Measurements from ENCODE around the gene TIMM23.
"Not testable (repeated sequence)": the region's sequence is repeated elsewhere in the genome, so short reads cannot be mapped to it uniquely, and the experiment has no call there.

The TIMM23 gene

DNA sequence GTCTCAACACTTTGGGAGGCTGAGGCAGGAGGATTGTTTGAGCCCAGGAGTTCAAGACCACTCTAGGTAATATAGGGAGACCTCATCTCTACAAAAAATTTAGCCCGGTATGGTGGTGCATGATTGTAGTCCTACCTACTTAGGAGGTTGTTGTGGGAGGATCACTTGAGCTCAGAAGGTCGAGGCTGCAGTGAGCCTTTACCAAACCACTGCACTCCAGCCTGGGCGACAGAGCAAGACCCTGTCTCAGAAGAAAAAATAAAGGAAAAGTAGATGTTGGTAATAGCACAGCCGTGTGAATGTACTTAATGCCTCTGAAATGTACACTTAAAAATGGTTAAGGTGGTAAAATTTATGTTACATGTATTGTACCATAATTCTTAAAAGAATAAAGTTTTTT is 25.3 kb downstream of the TIMM23 start:
- Histone ChIP-seq H3K9me3 (ENCODE audit: control insufficient read depth, insufficient read depth, low read length) (no peaks in the 10 kb centered on the region), H3K27me3 (ENCODE audit: control insufficient read depth, insufficient read depth, low read length) (no peaks in the 10 kb centered on the region), H3K27ac (ENCODE audit: low read depth, low read length) (peak overlapping the region; percentile 59), H3K36me3 (ENCODE audit: control insufficient read depth, insufficient read depth, low read length) (peaks cover 31% of the 10 kb centered on the region), H3K4me1 (ENCODE audit: control insufficient read depth, insufficient read depth, low read length) (peaks cover 19% of the 10 kb centered on the region), H3K4me3 (ENCODE audit: low read depth, low read length) (no peak overlapping the region), H3K9ac (ENCODE audit: low read depth, low read length) (no peak overlapping the region)

DNA sequence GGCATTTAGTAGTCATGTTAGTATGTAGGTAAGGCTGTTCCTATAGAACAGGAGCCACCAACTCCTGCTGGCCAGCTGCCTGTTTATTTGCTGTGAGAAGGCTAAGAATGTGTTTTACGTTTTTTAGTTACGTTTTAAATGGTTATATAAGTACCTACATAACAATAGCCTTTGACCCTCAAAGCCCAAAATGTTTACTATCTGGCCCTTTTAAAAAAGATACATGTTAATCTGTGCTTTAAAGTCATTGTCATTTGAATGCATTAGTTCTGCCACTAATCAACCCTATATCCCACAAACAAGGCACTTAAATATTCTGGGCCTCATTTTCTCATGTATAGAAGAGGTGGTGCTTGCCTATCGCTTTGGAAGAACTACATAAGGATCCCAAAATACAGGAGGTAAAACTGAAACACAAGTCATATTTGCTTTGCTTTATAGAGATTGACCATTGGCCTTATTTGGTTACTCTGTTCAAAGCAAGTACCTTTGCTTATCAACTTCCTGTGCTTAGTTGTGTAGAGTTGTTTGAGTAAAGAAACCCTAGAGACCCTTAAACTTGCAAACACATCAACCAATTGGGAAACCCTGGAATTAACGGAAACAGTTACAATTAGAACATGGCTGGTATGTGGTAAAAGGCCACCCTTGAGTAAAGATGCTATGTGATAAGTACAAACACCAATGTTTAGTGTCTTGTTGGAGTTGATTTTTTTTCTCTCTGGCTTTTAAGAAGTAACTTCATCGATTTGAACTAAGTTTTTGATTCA is 25.9 kb downstream of the TIMM23 start:
- no peak overlapping the region for H3K4me3 ChIP-seq (ENCODE audit: low read depth, low read length)
- peaks cover 19% of the 10 kb centered on the region for H3K4me1 ChIP-seq (ENCODE audit: control insufficient read depth, insufficient read depth, low read length)
- no peaks in the 10 kb centered on the region for H3K9me3 ChIP-seq (ENCODE audit: control insufficient read depth, insufficient read depth, low read length)
- H3K9ac ChIP-seq (ENCODE audit: low read depth, low read length) = no peak overlapping the region
- no peaks in the 10 kb centered on the region for H3K27me3 ChIP-seq (ENCODE audit: control insufficient read depth, insufficient read depth, low read length)
- H3K27ac ChIP-seq (ENCODE audit: low read depth, low read length) = peak overlapping the region; percentile 63
- peaks cover 36% of the 10 kb centered on the region for H3K36me3 ChIP-seq (ENCODE audit: control insufficient read depth, insufficient read depth, low read length)

DNA sequence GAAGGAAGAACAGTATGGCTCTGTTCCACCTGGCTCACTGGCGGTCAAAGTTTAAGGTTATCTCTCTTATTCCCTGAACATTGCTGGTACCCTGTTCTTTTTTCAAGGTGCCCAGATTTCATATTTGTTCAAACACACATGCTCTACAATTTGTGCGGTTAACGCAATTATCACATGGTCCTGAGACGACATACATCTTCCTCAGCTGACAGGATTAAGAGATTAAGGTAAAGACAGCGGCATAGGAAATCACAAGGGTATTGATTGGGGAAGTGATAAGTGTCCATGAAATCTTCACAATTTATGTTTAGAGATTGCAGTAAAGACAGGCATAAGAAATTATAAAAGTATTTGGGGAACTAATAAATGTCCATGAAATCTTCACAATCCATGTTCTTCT is 27.7 kb downstream of the TIMM23 start:
- H3K27ac ChIP-seq (ENCODE audit: low read depth, low read length) = peak overlapping the region; percentile 47
- not testable (repeated sequence) for H3K9ac ChIP-seq (ENCODE audit: low read depth, low read length); H3K4me3 ChIP-seq (ENCODE audit: low read depth, low read length); H3K27me3 ChIP-seq (ENCODE audit: control insufficient read depth, insufficient read depth, low read length); H3K9me3 ChIP-seq (ENCODE audit: control insufficient read depth, insufficient read depth, low read length)
- H3K4me1 ChIP-seq (ENCODE audit: control insufficient read depth, insufficient read depth, low read length) = peaks cover 19% of the 10 kb centered on the region
- H3K36me3 ChIP-seq (ENCODE audit: control insufficient read depth, insufficient read depth, low read length) = peaks cover 45% of the 10 kb centered on the region

DNA sequence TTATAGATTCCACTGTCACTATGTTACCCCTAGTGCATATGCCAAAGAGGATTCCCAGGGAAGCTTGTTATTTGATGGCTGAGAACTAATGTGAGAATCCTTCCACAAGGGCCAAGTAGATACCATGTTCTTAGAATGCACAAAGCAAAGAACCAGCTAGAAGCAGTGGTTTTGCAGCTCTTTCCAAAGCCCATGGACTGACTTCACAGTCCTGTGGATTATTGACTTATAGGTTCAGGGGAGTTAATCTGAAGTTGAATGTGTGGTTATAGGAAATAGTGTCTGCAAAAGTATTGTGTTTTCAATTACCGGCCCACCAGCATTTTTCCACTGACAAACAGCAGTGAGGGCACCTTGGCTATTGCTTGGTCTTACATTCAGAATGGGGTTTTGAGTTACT is 28.2 kb downstream of the TIMM23 start:
- no peaks in the 10 kb centered on the region for H3K27me3 ChIP-seq (ENCODE audit: control insufficient read depth, insufficient read depth, low read length)
- H3K9ac ChIP-seq (ENCODE audit: low read depth, low read length) = no peak overlapping the region
- H3K36me3 ChIP-seq (ENCODE audit: control insufficient read depth, insufficient read depth, low read length) = peaks cover 51% of the 10 kb centered on the region
- peaks cover 19% of the 10 kb centered on the region for H3K4me1 ChIP-seq (ENCODE audit: control insufficient read depth, insufficient read depth, low read length)
- H3K27ac ChIP-seq (ENCODE audit: low read depth, low read length) = no peak overlapping the region
- H3K9me3 ChIP-seq (ENCODE audit: control insufficient read depth, insufficient read depth, low read length) = no peaks in the 10 kb centered on the region
- no peak overlapping the region for H3K4me3 ChIP-seq (ENCODE audit: low read depth, low read length)

DNA sequence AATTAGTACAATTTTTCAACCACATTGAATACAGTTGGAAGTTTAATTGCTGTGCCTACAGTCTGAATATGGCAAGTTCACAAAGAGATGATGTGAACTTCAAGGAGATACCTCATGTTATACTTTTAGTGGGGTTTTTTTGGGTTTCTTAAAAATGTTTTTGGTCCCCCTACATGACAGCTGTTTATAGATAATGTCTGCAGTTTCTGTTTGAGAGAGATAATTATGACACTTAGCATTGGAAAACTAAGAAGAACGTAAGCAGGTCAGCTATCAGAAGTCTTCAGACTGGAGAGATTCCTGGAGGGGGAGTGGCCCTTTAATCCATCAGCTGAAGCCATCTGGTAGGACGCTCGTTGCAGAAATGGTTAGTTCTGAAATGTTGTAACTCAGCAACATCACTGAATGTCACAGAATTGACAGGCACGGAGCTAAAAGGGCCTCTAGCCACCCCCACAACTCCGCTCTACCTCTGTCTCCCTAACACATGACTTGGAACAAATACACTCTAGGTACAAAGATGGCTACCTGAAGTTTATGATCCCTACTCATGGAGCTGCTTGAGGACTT is 29.0 kb downstream of the TIMM23 start:
- Histone ChIP-seq H3K27ac (ENCODE audit: low read depth, low read length) (no peak overlapping the region), H3K9me3 (ENCODE audit: control insufficient read depth, insufficient read depth, low read length) (no peaks in the 10 kb centered on the region), H3K4me1 (ENCODE audit: control insufficient read depth, insufficient read depth, low read length) (peaks cover 19% of the 10 kb centered on the region), H3K4me3 (ENCODE audit: low read depth, low read length) (no peak overlapping the region), H3K9ac (ENCODE audit: low read depth, low read length) (no peak overlapping the region), H3K27me3 (ENCODE audit: control insufficient read depth, insufficient read depth, low read length) (no peaks in the 10 kb centered on the region), H3K36me3 (ENCODE audit: control insufficient read depth, insufficient read depth, low read length) (peaks cover 58% of the 10 kb centered on the region)

DNA sequence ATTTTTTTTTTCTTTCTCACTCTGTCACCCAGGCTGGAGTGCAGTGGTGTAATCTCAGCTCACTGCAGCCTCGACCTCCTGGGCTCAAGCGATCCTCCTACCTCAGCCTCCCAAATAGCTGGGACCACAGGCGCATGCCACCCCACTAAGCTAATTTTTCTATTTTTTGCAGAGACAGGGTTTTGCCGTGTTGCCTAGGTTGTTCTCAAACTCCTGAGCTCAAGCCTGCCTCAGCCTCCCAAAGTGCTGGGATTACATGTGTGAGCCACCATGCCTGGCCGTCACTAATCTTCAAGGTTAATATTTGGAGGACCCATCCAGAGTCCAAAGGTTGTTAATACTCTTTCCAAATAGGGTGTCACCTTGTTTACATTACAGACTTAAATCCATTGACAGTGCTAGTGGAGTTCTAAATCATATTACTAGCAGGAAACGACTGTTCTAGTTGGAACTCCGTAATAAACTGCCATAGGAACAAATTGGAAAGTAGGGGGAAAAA is 29.9 kb downstream of the TIMM23 start:
- H3K9ac ChIP-seq (ENCODE audit: low read depth, low read length); H3K4me3 ChIP-seq (ENCODE audit: low read depth, low read length); H3K27me3 ChIP-seq (ENCODE audit: control insufficient read depth, insufficient read depth, low read length); H3K27ac ChIP-seq (ENCODE audit: low read depth, low read length); H3K9me3 ChIP-seq (ENCODE audit: control insufficient read depth, insufficient read depth, low read length): not testable (repeated sequence)
- Histone ChIP-seq H3K36me3 (ENCODE audit: control insufficient read depth, insufficient read depth, low read length) (peaks cover 63% of the 10 kb centered on the region), H3K4me1 (ENCODE audit: control insufficient read depth, insufficient read depth, low read length) (peaks cover 18% of the 10 kb centered on the region)

DNA sequence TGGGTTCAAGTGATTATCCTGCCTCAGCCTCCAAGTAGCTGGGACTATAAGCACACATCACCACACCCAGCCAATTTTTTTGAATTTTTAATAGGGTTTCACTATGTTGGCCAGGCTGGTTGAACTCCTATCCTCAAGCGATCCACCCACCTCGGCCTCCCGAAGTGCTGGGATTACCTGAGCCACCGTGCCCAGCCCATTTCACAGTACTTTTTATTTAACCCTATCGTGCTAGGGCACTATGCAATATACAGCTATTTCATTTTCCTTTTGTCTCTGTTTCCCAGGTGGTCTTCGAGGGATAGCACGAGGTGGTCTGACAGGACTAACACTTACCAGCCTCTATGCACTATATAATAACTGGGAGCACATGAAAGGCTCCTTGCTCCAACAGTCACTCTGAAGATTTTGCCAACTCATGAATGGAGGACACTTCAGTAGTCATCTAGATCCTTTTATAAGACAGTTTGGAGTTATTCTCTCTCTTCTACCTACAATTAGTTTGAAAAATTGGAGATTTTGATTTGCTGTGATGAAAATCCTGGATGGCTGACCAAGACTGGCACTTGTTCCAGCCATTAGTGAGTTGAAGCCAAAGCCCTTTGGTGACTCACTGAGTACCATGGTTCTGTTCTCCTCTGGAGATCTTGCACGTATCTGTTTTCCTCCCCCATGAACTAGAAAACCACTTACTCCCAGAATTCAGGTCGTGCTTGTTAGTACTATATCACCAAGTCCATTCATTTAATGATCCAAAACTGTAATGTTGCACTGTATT is 30.8 kb downstream of the TIMM23 start:
- Histone ChIP-seq H3K9ac (ENCODE audit: low read depth, low read length) (no peak overlapping the region), H3K27me3 (ENCODE audit: control insufficient read depth, insufficient read depth, low read length) (no peaks in the 10 kb centered on the region), H3K4me3 (ENCODE audit: low read depth, low read length) (no peak overlapping the region), H3K36me3 (ENCODE audit: control insufficient read depth, insufficient read depth, low read length) (peaks cover 70% of the 10 kb centered on the region), H3K27ac (ENCODE audit: low read depth, low read length) (no peak overlapping the region), H3K4me1 (ENCODE audit: control insufficient read depth, insufficient read depth, low read length) (peaks cover 9% of the 10 kb centered on the region), H3K9me3 (ENCODE audit: control insufficient read depth, insufficient read depth, low read length) (no peaks in the 10 kb centered on the region)

DNA sequence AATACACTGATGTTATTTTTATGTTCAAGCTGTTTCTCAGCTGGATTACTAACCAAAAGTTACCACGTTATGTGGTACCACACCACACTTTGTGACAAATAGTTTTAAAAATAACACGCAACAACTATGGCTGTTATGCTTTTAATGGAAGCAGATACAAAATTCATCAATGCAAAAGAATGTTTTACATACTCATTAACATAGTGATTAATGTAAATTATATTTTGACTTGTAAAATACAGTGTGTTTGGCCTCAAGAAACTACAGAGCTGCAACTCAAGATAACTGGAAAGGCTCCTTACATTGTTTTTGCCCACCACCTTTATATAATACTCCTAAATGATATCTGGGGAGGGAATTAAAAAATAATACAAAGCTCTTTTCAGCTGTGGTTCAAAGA is 32.7 kb downstream of the TIMM23 start:
- H3K36me3 ChIP-seq (ENCODE audit: control insufficient read depth, insufficient read depth, low read length) = peaks cover 86% of the 10 kb centered on the region
- no peak overlapping the region for H3K27ac ChIP-seq (ENCODE audit: low read depth, low read length)

DNA sequence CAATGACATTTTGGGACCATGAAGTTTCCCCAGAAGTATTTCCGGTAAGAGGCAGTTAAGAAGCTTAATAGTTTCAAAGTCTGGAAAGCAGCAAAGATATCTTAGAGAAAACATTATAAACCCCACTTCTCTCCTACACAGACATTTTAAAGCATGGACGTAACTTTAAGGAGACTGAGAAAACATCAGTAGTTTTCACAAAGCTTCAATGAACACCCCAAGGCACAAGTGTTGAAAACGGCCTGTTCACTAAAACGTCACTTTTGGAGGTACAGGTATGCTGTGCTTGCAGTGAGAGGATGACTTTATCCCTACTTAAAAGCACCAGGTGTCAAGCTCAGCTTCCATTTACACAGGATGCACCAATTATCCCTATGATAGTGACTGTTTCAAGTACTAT is 33.1 kb downstream of the TIMM23 start:
- Histone ChIP-seq H3K27ac (ENCODE audit: low read depth, low read length) (no peak overlapping the region), H3K36me3 (ENCODE audit: control insufficient read depth, insufficient read depth, low read length) (peaks cover 88% of the 10 kb centered on the region)

More for the DNA sequence above, 32.7 kb downstream of the TIMM23 start:
- Histone ChIP-seq H3K4me1 (ENCODE audit: control insufficient read depth, insufficient read depth, low read length) (0 out of 2 replicates have a peak, but pooled peaks cover under 1% of the 10 kb centered on the region), H3K4me3 (ENCODE audit: low read depth, low read length) (no peak overlapping the region), H3K27me3 (ENCODE audit: control insufficient read depth, insufficient read depth, low read length) (no peaks in the 10 kb centered on the region), H3K9ac (ENCODE audit: low read depth, low read length) (no peak overlapping the region), H3K9me3 (ENCODE audit: control insufficient read depth, insufficient read depth, low read length) (no peaks in the 10 kb centered on the region)

DNA sequence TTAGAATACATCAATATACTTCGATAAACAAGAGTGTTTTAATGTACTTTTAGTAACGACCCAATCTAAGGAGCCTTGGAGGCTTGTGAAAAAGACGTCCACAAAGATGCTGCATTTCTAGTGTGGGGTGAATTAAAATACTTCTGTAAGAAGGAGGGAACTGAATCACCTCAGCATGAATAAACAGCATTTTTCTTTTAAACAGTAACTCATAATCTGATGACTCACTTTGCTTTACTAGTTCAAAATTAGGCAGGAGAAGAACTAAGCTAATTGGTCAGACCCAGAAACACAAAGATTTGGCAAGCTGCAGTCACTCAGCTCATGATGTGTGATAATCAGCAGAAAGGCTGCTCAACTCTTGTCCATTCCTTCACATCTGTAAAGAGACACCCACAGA is 33.9 kb downstream of the TIMM23 start:
- Histone ChIP-seq H3K9ac (ENCODE audit: low read depth, low read length) (no peak overlapping the region), H3K36me3 (ENCODE audit: control insufficient read depth, insufficient read depth, low read length) (peaks cover 92% of the 10 kb centered on the region), H3K4me1 (ENCODE audit: control insufficient read depth, insufficient read depth, low read length) (no peaks in the 10 kb centered on the region), H3K27ac (ENCODE audit: low read depth, low read length) (no peak overlapping the region), H3K27me3 (ENCODE audit: control insufficient read depth, insufficient read depth, low read length) (no peaks in the 10 kb centered on the region), H3K4me3 (ENCODE audit: low read depth, low read length) (no peak overlapping the region), H3K9me3 (ENCODE audit: control insufficient read depth, insufficient read depth, low read length) (no peaks in the 10 kb centered on the region)

More for the DNA sequence above, 33.1 kb downstream of the TIMM23 start:
- Histone ChIP-seq H3K9ac (ENCODE audit: low read depth, low read length) (no peak overlapping the region), H3K27me3 (ENCODE audit: control insufficient read depth, insufficient read depth, low read length) (no peaks in the 10 kb centered on the region), H3K9me3 (ENCODE audit: control insufficient read depth, insufficient read depth, low read length) (no peaks in the 10 kb centered on the region), H3K4me1 (ENCODE audit: control insufficient read depth, insufficient read depth, low read length) (no peaks in the 10 kb centered on the region), H3K4me3 (ENCODE audit: low read depth, low read length) (no peak overlapping the region)

DNA sequence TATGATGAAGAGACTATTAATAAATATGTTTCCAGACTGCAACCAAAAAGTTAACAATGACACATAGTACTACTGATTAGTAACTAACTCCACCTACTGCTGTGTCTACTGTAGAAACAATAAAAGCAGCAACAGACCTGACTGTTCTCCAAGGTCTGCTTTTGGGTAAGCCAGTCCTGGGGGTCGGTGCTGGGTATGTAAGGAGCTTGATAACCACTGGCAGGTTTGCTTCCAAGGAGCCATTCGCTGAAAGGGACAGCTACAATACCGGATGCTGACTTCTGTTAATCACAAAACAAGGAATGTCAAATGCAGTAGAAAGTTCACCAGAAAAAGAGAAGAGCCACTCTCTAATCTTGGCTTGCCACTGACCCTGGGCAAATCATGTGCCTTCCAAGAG is 40.5 kb downstream of the TIMM23 start:
- Histone ChIP-seq H3K36me3 (ENCODE audit: control insufficient read depth, insufficient read depth, low read length) (peaks cover 78% of the 10 kb centered on the region), H3K27ac (ENCODE audit: low read depth, low read length) (no peak overlapping the region), H3K4me1 (ENCODE audit: control insufficient read depth, insufficient read depth, low read length) (no peaks in the 10 kb centered on the region), H3K9ac (ENCODE audit: low read depth, low read length) (no peak overlapping the region), H3K9me3 (ENCODE audit: control insufficient read depth, insufficient read depth, low read length) (no peaks in the 10 kb centered on the region), H3K27me3 (ENCODE audit: control insufficient read depth, insufficient read depth, low read length) (no peaks in the 10 kb centered on the region), H3K4me3 (ENCODE audit: low read depth, low read length) (no peak overlapping the region)
